ENCODE results near the gene RIN3.

RIN3 gene

DNA sequence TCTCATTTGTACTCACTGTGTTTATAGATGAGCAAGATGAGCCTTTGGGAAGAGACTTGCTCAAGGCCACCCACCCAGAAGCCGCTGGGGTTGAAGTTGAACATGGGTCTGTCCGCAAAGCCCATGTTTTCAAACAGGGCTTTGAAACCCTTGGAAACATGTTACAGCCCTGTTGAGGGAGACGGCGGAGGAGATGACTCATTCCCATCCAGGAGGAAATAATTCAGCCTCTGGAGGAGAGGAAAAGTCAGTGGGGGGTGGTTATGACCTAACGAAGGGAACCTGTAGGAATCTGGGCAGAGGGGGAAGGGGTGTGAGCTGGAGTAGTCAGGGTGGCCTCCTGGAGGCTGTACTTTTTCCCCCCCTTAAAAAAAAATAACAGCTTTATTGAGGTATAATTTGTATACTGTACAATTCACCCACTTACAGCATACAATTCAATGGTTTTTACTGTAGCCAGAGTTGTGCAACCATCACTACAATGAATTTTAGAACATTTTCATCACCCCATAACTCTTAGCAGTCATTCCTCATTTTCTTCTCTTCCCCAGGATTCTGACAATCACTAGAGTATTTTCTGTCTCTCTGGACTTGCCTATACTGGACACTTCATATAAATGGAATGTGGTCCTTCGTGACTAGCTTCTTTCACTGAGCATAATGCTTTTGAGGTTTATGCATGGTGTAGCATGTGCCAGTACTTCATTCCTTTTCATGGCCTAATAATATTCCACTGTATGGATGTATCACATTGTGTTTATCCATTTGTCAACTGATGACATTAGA lies 1.9 kb upstream of the RIN3 start:
- no peak for DNase-seq

DNA sequence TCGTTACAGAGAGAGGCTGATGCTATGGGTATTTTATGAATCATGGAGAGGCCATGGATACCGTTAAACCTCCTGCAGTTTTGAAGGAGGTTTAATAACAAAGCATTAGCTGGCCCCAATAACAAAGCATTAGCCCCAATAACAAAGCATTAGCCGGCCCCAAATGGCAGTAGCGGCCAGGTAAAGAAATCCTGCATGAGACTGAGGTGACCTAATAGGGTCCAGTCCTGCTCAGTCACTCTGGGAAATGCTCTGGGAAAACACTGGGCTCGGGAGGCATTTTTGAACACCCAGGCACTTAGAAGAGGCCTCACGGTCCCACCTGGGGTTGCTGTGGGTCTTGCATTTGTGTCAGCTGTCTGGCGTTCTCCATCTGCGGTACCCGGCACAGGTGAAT lies 776 bp upstream of the RIN3 start:
- DNase-seq: no peak

- peak; percentile 55 for DNase-seq
These were observed 624 bp downstream of the RIN3 start for GRCh38 chr14:92513966-92514843.

- no peak for DNase-seq
These were observed 1.4 kb downstream of the RIN3 start for GRCh38 chr14:92514844-92515514.

DNA sequence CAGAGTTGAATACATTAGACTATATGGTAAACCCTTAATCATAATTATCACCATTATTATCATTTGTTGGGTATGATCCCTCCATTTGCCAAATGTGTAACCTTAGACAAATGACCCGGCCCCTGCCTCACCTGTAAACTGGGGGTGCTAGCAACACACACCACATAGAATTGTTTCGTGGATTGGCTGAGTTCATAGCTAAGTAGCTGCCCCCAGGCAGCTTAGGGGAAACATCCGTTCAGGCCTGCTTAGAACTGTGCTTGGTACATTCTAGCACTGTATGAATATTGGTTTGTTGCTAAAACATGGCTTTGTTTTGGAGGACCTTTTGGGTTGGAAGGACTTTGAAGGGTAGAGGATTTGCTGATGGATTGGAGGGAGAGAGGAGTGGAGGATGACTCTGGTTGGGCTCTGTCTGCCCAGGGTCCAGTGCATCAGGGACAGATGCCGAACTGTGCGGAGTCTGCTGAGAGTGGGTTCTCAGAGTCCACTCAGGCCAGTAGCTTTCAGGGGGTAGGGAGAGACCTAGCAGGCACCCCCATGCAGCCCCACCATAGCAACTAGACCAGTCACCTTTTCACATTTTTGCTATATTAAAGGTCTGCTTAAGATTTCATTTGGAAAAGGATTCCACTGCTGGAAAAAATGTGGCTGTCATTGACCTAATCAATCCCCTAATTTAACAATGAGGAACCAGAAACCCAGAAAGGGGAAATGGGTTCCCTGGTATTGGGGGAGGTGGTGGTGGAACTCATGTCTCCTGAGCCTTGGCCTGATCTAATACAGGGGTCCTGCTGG lies 2.2 kb downstream of the RIN3 start:
- DNase-seq: no peak

- no peak for DNase-seq
These were observed 2.9 kb downstream of the RIN3 start for GRCh38 chr14:92516344-92516965.

- DNase-seq: no peak
These were observed 3.5 kb downstream of the RIN3 start for GRCh38 chr14:92516966-92517506.

DNA sequence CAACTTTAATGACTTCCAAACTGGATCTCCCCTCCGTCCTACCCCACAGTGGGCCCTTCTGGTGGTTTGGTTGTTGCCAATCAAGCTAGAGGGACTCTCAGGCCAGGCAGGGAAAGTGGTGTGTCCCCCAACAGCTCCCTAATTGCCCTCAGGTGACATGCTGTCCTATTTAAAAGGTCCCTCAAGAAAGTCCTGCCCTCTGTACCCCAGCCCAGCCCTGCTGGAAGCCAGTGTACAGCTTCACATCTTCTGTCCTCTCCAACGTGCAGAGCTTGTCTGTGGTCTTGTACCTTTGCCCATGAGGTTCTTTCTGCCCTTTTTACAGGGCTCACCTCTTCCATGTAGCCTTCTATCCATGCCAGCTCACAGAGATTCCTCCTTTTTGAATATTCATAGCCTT lies 4.2 kb downstream of the RIN3 start:
- no peak for DNase-seq

GRCh38 chr14:92519246-92520101 lies 5.9 kb downstream of the RIN3 start:
- no peak for DNase-seq

DNA sequence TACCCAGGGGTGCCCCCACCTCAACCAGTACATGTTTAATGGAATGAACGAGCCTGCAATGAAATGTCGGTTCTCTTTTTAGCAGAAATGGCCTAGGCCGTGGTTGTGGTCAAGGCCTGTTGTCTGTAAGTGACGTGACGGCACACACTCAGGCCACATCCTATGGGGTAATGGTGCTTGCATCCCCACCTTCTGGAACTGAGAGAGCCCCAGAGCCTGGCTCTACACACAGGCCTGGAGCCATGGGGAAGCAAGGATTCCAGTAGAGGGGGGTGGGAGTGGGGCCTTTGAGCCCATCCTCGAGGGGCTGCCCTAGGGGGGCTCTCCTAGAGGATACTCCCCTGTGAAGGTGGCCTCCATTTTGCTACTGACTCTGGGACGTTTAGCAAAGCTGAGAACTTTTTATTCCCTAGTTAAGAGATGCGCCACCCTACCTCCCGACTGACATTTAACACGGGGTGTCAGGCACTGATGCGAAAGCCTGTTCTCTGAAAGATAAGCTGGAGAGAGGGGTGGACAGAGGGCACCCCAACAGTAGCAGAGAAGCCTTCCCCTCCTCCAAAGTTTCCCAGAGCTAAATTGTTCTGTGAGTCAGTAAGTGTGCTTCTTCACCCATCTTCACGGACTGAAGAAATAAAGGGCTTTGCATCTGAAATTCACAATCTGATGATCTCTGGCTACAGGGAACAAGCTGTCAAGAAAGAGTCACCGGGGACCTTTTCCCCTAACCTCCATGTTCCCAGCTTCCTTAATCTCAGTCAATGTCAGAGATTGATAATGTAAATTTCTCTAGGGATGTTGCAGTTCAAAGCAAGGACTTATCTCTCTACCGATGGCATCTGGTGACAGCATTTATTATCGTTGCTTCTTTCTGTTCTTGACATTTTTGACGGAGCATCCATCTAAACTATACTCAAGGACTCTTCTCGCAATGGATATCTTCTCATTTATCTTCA lies 6.8 kb downstream of the RIN3 start:
- no peak for DNase-seq

DNA sequence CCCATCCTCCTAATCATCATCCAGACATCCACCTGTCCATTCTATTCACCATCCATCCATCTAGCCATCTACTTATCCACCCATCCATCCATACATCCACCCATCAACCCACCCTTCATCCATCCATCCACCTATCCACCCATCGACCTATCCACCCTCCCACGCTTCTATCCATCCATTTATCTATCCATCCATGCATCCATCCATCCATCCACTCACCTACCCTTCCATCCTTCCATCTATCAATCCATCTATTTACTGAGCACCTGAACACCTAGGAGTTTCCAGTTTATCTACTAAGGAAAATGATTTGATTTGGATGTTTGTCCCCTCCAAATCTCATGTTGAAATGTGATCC lies 7.5 kb downstream of the RIN3 start:
- DNase-seq: no peak

DNA sequence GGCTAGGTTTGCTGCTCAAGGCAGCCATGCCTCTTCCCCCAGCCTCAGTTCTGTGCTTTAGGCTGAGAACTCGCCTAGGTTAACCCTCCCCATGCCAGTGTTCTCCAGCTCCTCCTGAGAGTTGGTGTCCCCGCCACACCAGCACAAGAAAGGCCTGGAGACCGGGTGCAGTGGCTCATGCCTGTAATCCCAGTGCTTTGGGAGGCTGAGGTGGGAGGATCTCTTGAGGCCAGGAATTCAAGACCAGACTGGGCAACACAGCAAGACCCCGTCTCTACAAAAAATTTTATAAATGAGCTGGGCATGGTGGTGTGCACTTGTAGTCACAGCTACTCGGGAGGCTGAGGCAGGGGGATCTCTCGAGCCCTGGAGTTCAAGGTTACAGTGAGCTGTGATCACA lies 10.2 kb downstream of the RIN3 start:
- no peak for DNase-seq

DNA sequence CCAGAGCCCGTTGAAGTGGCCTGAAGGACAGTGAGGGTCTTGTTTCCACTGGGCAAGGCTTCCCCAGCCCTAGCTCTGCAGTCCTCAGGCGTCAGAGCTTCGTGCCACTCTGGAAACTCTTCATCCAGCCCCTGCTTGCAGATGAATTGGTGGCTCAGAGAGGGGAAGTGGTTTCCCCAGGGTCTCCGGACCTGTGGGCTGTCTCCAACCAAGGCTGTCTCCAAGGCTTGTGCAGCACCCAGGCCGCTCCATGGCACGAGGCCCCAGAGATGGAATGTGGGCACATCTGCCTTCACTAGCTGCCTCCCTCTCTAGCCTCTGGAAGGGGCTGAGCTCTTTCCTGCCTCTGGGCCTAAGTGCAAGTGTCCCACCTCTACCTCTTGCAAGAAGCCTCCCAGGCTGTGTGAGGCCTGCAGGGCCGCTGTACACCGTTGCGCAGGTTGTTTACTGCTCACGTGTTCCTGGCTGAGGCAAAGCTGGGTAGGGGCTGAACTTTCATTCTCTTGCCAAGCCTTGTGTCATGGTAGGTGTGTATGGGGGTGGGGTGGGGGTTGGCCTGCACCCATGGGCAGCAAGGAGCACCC lies 11.1 kb downstream of the RIN3 start:
- DNase-seq: no peak

GRCh38 chr14:92525322-92526095 lies 11.9 kb downstream of the RIN3 start:
- DNase-seq: no peak

GRCh38 chr14:92527721-92528120 lies 14.1 kb downstream of the RIN3 start:
- DNase-seq: no peak

GRCh38 chr14:92528486-92529100 lies 15.0 kb downstream of the RIN3 start:
- no peak for DNase-seq

- DNase-seq: no peak
These were observed 16.3 kb downstream of the RIN3 start for GRCh38 chr14:92529903-92530302.
